OCI-LY1 (cell line): ENCODE measurements around the gene BEND6.

Source experiments
- CTCF ChIP-seq: fragments of 200-600 bp; sonication (generic), shearing (Covaris generic); IDR thresholded peaks from 2 replicates; pipeline ENCODE4 v1.5.1; 2017; ENCODE audit warnings: mild to moderate bottlenecking, antibody characterized with exemption, low read length, moderate library complexity, mixed read lengths
- EZH2 ChIP-seq: fragments of 200-600 bp; sonication (generic), shearing (Covaris generic); IDR thresholded peaks from 2 replicates; pipeline ENCODE4 v1.8.0; 2017; ENCODE audit warnings: borderline replicate concordance, mixed run types, mild to moderate bottlenecking, antibody characterized with exemption, low read length, moderate library complexity, mixed read lengths

- TF ChIP-seq CTCF (no peak), EZH2 (no peak)
Observed at GRCh38 chr6:57074383-57074782, 119.5 kb downstream of the BEND6 start.
